Measurements from ENCODE around the gene UNC13C. TPM values are rescaled to one million over a fixed set of nuclear protein-coding genes. Genes with fewer than 3 reads are reported as not detected.

The UNC13C gene
- total RNA-seq, 1 donor from 2014 or later: 0.21 TPM

DNA sequence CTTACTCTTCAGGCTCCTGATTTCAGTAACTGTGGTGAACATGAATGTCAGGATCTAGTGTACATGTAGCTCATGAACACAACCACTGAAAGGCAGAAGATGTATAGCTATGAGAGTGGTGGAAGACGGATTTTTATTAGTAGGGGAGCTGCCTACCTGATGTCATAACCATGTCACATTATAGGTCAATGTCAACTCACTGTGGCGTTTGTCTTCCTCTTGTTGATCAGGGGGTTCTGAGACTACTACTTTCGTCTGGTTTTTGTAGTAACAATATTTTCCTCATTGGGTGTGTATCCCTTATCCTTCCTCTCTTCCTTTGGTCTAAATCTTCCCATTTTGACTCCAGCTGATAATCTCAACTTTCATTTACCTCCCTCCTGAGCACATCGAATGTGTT is 7.3 kb downstream of the UNC13C start:
- Histone ChIP-seq H3K4me3 (ENCODE audit: low read depth, low read length) (no peak overlapping the region), H3K27me3 (ENCODE audit: control insufficient read depth, insufficient read depth, low read length) (no peaks in the 10 kb centered on the region), H3K36me3 (ENCODE audit: control insufficient read depth, insufficient read depth, low read length) (no peaks in the 10 kb centered on the region)
- TF ChIP-seq, protein P1, sequence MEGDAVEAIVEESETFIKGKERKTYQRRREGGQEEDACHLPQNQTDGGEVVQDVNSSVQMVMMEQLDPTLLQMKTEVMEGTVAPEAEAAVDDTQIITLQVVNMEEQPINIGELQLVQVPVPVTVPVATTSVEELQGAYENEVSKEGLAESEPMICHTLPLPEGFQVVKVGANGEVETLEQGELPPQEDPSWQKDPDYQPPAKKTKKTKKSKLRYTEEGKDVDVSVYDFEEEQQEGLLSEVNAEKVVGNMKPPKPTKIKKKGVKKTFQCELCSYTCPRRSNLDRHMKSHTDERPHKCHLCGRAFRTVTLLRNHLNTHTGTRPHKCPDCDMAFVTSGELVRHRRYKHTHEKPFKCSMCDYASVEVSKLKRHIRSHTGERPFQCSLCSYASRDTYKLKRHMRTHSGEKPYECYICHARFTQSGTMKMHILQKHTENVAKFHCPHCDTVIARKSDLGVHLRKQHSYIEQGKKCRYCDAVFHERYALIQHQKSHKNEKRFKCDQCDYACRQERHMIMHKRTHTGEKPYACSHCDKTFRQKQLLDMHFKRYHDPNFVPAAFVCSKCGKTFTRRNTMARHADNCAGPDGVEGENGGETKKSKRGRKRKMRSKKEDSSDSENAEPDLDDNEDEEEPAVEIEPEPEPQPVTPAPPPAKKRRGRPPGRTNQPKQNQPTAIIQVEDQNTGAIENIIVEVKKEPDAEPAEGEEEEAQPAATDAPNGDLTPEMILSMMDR (IDR thresholded peaks at IDR 0.05; ENCODE audit: insufficient read depth, low read length, poor library complexity, severe bottlenecking): no peak
- no peak for DNase-seq (ENCODE audit: low read depth)

DNA sequence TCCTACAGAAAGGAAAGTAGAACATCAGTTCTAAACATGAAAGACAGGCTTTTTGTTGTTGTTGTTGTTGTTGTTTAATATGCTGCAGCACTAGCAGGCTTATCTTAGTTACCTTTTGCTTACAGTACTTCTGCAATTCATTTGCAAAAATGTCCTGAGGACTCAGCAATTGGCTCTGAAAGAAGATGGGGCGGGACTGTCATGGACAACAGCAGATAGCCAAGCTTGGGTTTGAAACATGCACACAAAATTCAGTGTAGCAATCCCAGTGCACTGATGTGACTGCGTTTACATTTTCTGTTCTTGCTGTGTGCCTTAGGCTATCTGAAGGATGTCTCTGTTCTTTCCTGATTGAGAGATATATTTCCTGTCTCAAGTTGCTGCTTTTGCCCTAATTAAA is 9.2 kb downstream of the UNC13C start:
- Histone ChIP-seq H3K27me3 (ENCODE audit: control insufficient read depth, insufficient read depth, low read length) (no peaks in the 10 kb centered on the region), H3K4me3 (ENCODE audit: low read depth, low read length) (no peak overlapping the region), H3K36me3 (ENCODE audit: control insufficient read depth, insufficient read depth, low read length) (no peaks in the 10 kb centered on the region)
- TF ChIP-seq, protein P1 (IDR thresholded peaks at IDR 0.05; ENCODE audit: insufficient read depth, low read length, poor library complexity, severe bottlenecking): no peak
- DNase-seq (ENCODE audit: low read depth): no peak

DNA sequence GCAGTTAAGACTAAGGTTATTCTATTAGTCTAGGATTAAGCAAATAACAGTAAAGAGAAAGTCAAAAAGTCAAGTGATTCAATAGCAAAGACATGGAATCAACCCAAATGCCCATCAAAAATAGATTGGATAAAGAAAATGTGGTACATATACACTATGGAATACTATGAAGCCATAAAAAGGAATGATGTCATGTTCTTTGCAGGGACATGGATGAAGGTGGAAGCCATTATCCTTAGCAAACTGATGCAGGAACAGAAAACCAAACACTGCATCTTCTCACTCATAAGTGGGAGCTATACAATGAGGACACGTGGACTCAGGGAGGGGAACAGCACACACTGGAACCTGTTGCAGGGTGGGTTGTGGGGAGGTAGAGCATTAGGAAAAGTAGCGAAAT is 29.0 kb downstream of the UNC13C start:
- Histone ChIP-seq H3K4me3 (ENCODE audit: low read depth, low read length) (no peak overlapping the region), H3K36me3 (ENCODE audit: control insufficient read depth, insufficient read depth, low read length) (no peaks in the 10 kb centered on the region), H3K27me3 (ENCODE audit: control insufficient read depth, insufficient read depth, low read length) (no peaks in the 10 kb centered on the region)
- TF ChIP-seq, protein P1 (IDR thresholded peaks at IDR 0.05; ENCODE audit: insufficient read depth, low read length, poor library complexity, severe bottlenecking): no peak
- DNase-seq (ENCODE audit: low read depth): no peak

DNA sequence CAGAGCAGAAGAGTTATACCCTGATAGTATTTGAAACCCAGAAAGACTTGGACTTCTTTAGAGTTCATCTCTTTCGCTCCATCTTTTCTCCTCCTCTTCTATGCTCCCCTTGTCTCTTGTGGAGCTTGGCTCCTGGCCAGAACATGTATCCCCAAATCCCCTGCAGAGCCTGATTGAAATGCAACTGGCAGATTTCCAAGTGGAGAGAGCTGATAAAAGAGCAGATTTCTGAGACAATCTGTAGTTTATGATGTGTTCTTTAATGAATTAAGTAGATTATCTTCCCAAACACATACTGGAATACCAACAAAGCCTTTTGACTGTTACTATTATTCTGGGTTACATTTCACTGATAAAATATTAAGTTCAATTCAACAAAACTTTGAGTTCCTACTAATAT is 33.4 kb downstream of the UNC13C start:
- H3K36me3 ChIP-seq (ENCODE audit: control insufficient read depth, insufficient read depth, low read length): no peaks in the 10 kb centered on the region
- TF ChIP-seq, protein P1 (IDR thresholded peaks at IDR 0.05; ENCODE audit: insufficient read depth, low read length, poor library complexity, severe bottlenecking): no peak
- no peak for DNase-seq (ENCODE audit: low read depth)
- no peaks in the 10 kb centered on the region for H3K27me3 ChIP-seq (ENCODE audit: control insufficient read depth, insufficient read depth, low read length)
- H3K4me3 ChIP-seq (ENCODE audit: low read depth, low read length): no peak overlapping the region

DNA sequence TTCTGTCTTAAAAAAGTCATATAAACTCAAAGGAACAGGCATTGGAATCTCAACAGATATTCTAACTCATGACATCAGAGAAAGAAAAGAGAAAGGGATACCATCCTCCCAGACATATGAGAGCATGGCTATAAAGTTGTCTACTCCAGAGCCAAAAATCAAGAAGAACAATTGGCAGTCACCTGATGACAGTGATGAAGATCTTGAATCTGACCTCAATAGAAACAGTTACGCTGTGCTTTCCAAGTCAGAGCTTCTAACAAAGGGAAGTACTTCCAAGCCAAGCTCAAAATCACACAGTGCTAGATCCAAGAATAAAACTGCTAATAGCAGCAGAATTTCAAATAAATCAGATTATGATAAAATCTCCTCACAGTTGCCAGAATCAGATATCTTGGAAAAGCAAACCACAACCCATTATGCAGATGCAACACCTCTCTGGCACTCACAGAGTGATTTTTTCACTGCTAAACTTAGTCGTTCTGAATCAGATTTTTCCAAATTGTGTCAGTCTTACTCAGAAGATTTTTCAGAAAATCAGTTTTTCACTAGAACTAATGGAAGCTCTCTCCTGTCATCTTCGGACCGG is 35.9 kb downstream of the UNC13C start:
- TF ChIP-seq, protein P1 (IDR thresholded peaks at IDR 0.05; ENCODE audit: insufficient read depth, low read length, poor library complexity, severe bottlenecking): no peak
- Histone ChIP-seq H3K27me3 (ENCODE audit: control insufficient read depth, insufficient read depth, low read length) (no peaks in the 10 kb centered on the region), H3K36me3 (ENCODE audit: control insufficient read depth, insufficient read depth, low read length) (no peaks in the 10 kb centered on the region), H3K4me3 (ENCODE audit: low read depth, low read length) (no peak overlapping the region)
- no peak for DNase-seq (ENCODE audit: low read depth)

DNA sequence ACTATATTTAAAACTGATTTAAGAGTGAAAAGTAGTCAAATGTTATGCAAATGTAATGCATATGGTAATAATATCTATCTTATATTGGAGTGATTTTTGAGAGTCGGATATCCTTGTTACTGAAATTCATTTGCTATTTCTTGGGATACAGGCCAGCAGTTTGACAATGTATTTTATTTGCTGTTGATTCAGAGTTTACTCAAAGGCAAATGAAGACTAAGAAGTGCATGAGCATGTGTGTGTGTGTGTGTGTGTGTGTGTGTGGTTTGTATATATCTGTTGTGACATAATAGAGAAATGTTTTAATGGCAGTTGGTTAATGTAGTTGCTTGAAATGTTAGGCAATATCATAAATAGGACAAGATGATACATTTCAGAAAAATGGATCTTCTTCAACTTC is 39.0 kb downstream of the UNC13C start:
- Histone ChIP-seq H3K36me3 (ENCODE audit: control insufficient read depth, insufficient read depth, low read length) (no peaks in the 10 kb centered on the region), H3K4me3 (ENCODE audit: low read depth, low read length) (no peak overlapping the region), H3K27me3 (ENCODE audit: control insufficient read depth, insufficient read depth, low read length) (no peaks in the 10 kb centered on the region)
- TF ChIP-seq, protein P1 (IDR thresholded peaks at IDR 0.05; ENCODE audit: insufficient read depth, low read length, poor library complexity, severe bottlenecking): no peak
- DNase-seq (ENCODE audit: low read depth): no peak
